ENCODE measurements around the gene LMX1B.

Gene LMX1B

GRCh38 chr9:126618585-126619360, 5.0 kb downstream of the LMX1B start:
- no peak overlapping the region for H2AFZ ChIP-seq (ENCODE audit: insufficient read depth, low read length, poor library complexity)
- no peak overlapping the region for H2BK5ac ChIP-seq (ENCODE audit: low read depth, low read length, poor library complexity)
- WGBS (ENCODE audit: extremely low coverage, insufficient coverage, insufficient read length): no CpG with 5 or more reads among the region's 50 CpGs

GRCh38 chr9:126619361-126620135, 5.8 kb downstream of the LMX1B start:
- no peak overlapping the region for H3K14ac ChIP-seq (ENCODE audit: low read length)
- no peaks in the 10 kb centered on the region for H3K79me2 ChIP-seq (ENCODE audit: control insufficient read depth, insufficient read depth, low read length, poor library complexity)
- no peak overlapping the region for H2AK5ac ChIP-seq (ENCODE audit: low read length)
- no peak overlapping the region for H4K12ac ChIP-seq (ENCODE audit: low read depth, low read length)
- H3K9me3 ChIP-seq (ENCODE audit: insufficient read depth, low read depth, low read length): peaks cover 4% of the 10 kb centered on the region
- H2BK12ac ChIP-seq (ENCODE audit: low read length): no peak overlapping the region
- H3K27me3 ChIP-seq (ENCODE audit: insufficient read depth, low read length): peaks cover 97% of the 10 kb centered on the region
- H3K79me1 ChIP-seq (ENCODE audit: low read length): no peaks in the 10 kb centered on the region
- H3K9ac ChIP-seq (ENCODE audit: low read length): no peak overlapping the region
- no peak for DNase-seq
- H4K8ac ChIP-seq (ENCODE audit: low read depth, low read length): no peak overlapping the region
- H4K91ac ChIP-seq (ENCODE audit: low read depth, low read length): no peak overlapping the region
- H2BK120ac ChIP-seq (ENCODE audit: insufficient read depth, low read length, poor library complexity): no peak overlapping the region
- no peak overlapping the region for H3K23ac ChIP-seq (ENCODE audit: low read length)
- peaks cover 4 to 5% of the 10 kb centered on the region in 2 experiments for H3K4me1 ChIP-seq (ENCODE audit: control insufficient read depth in 1 of 2, insufficient read depth in 2 of 2, low read length in 2 of 2)
- H2AFZ ChIP-seq (ENCODE audit: insufficient read depth, low read length, poor library complexity): no peak overlapping the region
- H3K18ac ChIP-seq (ENCODE audit: low read length): no peak overlapping the region
- no peak overlapping the region for H2BK5ac ChIP-seq (ENCODE audit: low read depth, low read length, poor library complexity)
- WGBS (ENCODE audit: extremely low coverage, insufficient coverage, insufficient read length): no CpG with 5 or more reads among the region's 10 CpGs
- no peak overlapping the region for H3K4me2 ChIP-seq (ENCODE audit: low read length)
- H3K4me3 ChIP-seq (ENCODE audit: low read depth, low read length): no peak overlapping the region
- no peaks in the 10 kb centered on the region for H3K36me3 ChIP-seq (ENCODE audit: control insufficient read depth in 1 of 2, insufficient read depth in 2 of 2, low read length in 2 of 2)
- H3K27ac ChIP-seq (ENCODE audit: low read depth, low read length): no peak overlapping the region
- no peak overlapping the region for H3K4ac ChIP-seq (ENCODE audit: low read depth, low read length)

More at GRCh38 chr9:126618585-126619360, 5.0 kb downstream of the LMX1B start:
- Histone ChIP-seq H4K8ac (ENCODE audit: low read depth, low read length) (no peak overlapping the region), H3K79me2 (ENCODE audit: control insufficient read depth, insufficient read depth, low read length, poor library complexity) (no peaks in the 10 kb centered on the region), H3K4me2 (ENCODE audit: low read length) (peak overlapping the region; percentile 40), H3K4ac (ENCODE audit: low read depth, low read length) (no peak overlapping the region), H3K27me3 (ENCODE audit: insufficient read depth, low read length) (peaks cover 96% of the 10 kb centered on the region), H3K27ac (ENCODE audit: low read depth, low read length) (no peak overlapping the region), H3K9me3 (ENCODE audit: insufficient read depth, low read depth, low read length) (peaks cover 6% of the 10 kb centered on the region), H3K4me3 (ENCODE audit: low read depth, low read length) (no peak overlapping the region), H3K14ac (ENCODE audit: low read length) (no peak overlapping the region), H3K36me3 (ENCODE audit: control insufficient read depth in 1 of 2, insufficient read depth in 2 of 2, low read length in 2 of 2) (no peaks in the 10 kb centered on the region), H3K4me1 (ENCODE audit: control insufficient read depth in 1 of 2, insufficient read depth in 2 of 2, low read length in 2 of 2) (peaks cover 4 to 5% of the 10 kb centered on the region in 2 experiments), H4K91ac (ENCODE audit: low read depth, low read length) (no peak overlapping the region), H3K18ac (ENCODE audit: low read length) (no peak overlapping the region), H3K9ac (ENCODE audit: low read length) (no peak overlapping the region), H3K79me1 (ENCODE audit: low read length) (no peaks in the 10 kb centered on the region), H3K23ac (ENCODE audit: low read length) (no peak overlapping the region), H2BK12ac (ENCODE audit: low read length) (no peak overlapping the region), H2AK5ac (ENCODE audit: low read length) (no peak overlapping the region), H4K12ac (ENCODE audit: low read depth, low read length) (no peak overlapping the region), H2BK120ac (ENCODE audit: insufficient read depth, low read length, poor library complexity) (no peak overlapping the region)
- no peak for DNase-seq

GRCh38 chr9:126620478-126620877, 6.8 kb downstream of the LMX1B start:
- Histone ChIP-seq H3K27me3 (ENCODE audit: insufficient read depth, low read length) (peaks cover 97% of the 10 kb centered on the region), H3K4me1 (ENCODE audit: control insufficient read depth in 1 of 2, insufficient read depth in 2 of 2, low read length in 2 of 2) (peaks cover 0 to under 1% of the 10 kb centered on the region in 2 experiments), H3K4ac (ENCODE audit: low read depth, low read length) (no peak overlapping the region), H4K8ac (ENCODE audit: low read depth, low read length) (no peak overlapping the region), H2BK12ac (ENCODE audit: low read length) (no peak overlapping the region), H3K4me3 (ENCODE audit: low read depth, low read length) (no peak overlapping the region), H4K91ac (ENCODE audit: low read depth, low read length) (no peak overlapping the region), H3K79me1 (ENCODE audit: low read length) (no peaks in the 10 kb centered on the region), H2AFZ (ENCODE audit: insufficient read depth, low read length, poor library complexity) (no peak overlapping the region), H3K18ac (ENCODE audit: low read length) (no peak overlapping the region), H4K12ac (ENCODE audit: low read depth, low read length) (no peak overlapping the region), H3K9ac (ENCODE audit: low read length) (no peak overlapping the region), H2BK120ac (ENCODE audit: insufficient read depth, low read length, poor library complexity) (no peak overlapping the region), H3K9me3 (ENCODE audit: insufficient read depth, low read depth, low read length) (peaks cover 2% of the 10 kb centered on the region), H3K36me3 (ENCODE audit: control insufficient read depth in 1 of 2, insufficient read depth in 2 of 2, low read length in 2 of 2) (no peaks in the 10 kb centered on the region), H3K79me2 (ENCODE audit: control insufficient read depth, insufficient read depth, low read length, poor library complexity) (no peaks in the 10 kb centered on the region), H3K4me2 (ENCODE audit: low read length) (no peak overlapping the region), H2BK5ac (ENCODE audit: low read depth, low read length, poor library complexity) (no peak overlapping the region), H2AK5ac (ENCODE audit: low read length) (no peak overlapping the region), H3K27ac (ENCODE audit: low read depth, low read length) (no peak overlapping the region), H3K23ac (ENCODE audit: low read length) (no peak overlapping the region), H3K14ac (ENCODE audit: low read length) (no peak overlapping the region)
- no CpG with 5 or more reads among the region's 7 CpGs for WGBS (ENCODE audit: extremely low coverage, insufficient coverage, insufficient read length)
- no peak for DNase-seq

GRCh38 chr9:126621061-126621918, 7.6 kb downstream of the LMX1B start:
- peaks cover 3 to 4% of the 10 kb centered on the region in 2 experiments for H3K4me1 ChIP-seq (ENCODE audit: control insufficient read depth in 1 of 2, insufficient read depth in 2 of 2, low read length in 2 of 2)
- H4K8ac ChIP-seq (ENCODE audit: low read depth, low read length): no peak overlapping the region
- no peak overlapping the region for H3K9ac ChIP-seq (ENCODE audit: low read length)
- H3K4me3 ChIP-seq (ENCODE audit: low read depth, low read length): no peak overlapping the region
- peaks cover 97% of the 10 kb centered on the region for H3K27me3 ChIP-seq (ENCODE audit: insufficient read depth, low read length)
- H3K79me1 ChIP-seq (ENCODE audit: low read length): no peaks in the 10 kb centered on the region
- no peak overlapping the region for H2AK5ac ChIP-seq (ENCODE audit: low read length)
- H3K36me3 ChIP-seq (ENCODE audit: control insufficient read depth in 1 of 2, insufficient read depth in 2 of 2, low read length in 2 of 2): no peaks in the 10 kb centered on the region
- H2AFZ ChIP-seq (ENCODE audit: insufficient read depth, low read length, poor library complexity): no peak overlapping the region
- no peaks in the 10 kb centered on the region for H3K79me2 ChIP-seq (ENCODE audit: control insufficient read depth, insufficient read depth, low read length, poor library complexity)
- WGBS (ENCODE audit: extremely low coverage, insufficient coverage, insufficient read length): no CpG with 5 or more reads among the region's 15 CpGs
- H3K23ac ChIP-seq (ENCODE audit: low read length): no peak overlapping the region
- no peak overlapping the region for H2BK120ac ChIP-seq (ENCODE audit: insufficient read depth, low read length, poor library complexity)
- DNase-seq: no peak
- H3K4ac ChIP-seq (ENCODE audit: low read depth, low read length): no peak overlapping the region
- H2BK5ac ChIP-seq (ENCODE audit: low read depth, low read length, poor library complexity): no peak overlapping the region
- H2BK12ac ChIP-seq (ENCODE audit: low read length): no peak overlapping the region
- H3K27ac ChIP-seq (ENCODE audit: low read depth, low read length): no peak overlapping the region
- no peak overlapping the region for H4K12ac ChIP-seq (ENCODE audit: low read depth, low read length)
- H3K9me3 ChIP-seq (ENCODE audit: insufficient read depth, low read depth, low read length): peaks cover 2% of the 10 kb centered on the region
- no peak overlapping the region for H3K14ac ChIP-seq (ENCODE audit: low read length)
- no peak overlapping the region for H3K18ac ChIP-seq (ENCODE audit: low read length)
- H4K91ac ChIP-seq (ENCODE audit: low read depth, low read length): no peak overlapping the region
- no peak overlapping the region for H3K4me2 ChIP-seq (ENCODE audit: low read length)

Data from trophoblast cell (in vitro differentiated cells and primary cell).